GM19035 (cell line): ENCODE measurements around the gene RABGAP1L.
A peak's percentile ranks its signal among the peaks of the same experiment; 100 is the strongest.

Source experiments
- ATAC-seq: cut with Tn5 transposase; IDR thresholded peaks from one replicate; pipeline ENCODE4 v1.9.1; 2021; ENCODE audit not compliant: unreplicated experiment

Gene RABGAP1L

DNA sequence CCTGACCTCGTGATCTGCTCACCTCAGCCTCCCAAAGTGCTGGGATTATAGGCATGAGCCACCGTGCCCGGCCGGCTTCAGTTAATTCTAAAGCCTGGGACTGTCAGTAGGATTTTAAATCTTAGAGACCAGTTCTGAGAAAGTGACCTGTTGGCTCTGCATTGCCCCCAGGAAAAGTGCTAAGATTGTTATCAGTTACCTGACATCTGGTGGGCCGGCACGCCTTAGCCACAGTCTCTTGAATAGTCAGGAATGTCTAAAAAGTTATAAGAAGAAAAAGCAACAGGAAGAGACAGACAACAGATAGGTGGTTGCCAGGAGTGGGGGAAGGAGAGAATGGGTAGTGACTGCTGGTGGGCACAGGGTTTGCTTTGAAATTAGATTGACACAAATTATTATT lies 35.1 kb downstream of the RABGAP1L start:
- ATAC-seq = no peak

DNA sequence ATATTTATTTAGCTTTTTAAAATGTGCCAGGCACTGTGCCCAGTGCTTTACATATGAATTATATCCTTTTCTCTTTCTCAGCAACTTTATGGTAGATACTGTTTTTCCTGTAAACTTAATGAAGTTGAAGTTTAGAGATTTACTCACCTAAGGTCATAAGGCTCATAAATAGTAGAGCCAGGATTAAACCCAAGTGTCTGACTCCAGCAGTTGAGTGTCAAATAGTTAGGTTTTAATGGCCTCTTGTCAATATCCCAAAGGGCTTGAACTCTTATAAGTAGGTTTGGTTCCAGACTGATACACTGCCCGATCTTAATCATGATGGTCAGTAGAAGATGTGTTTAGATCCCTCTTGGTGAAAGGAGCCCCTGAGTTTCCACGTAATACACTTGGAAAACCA lies 37.8 kb downstream of the RABGAP1L start:
- no peak for ATAC-seq

DNA sequence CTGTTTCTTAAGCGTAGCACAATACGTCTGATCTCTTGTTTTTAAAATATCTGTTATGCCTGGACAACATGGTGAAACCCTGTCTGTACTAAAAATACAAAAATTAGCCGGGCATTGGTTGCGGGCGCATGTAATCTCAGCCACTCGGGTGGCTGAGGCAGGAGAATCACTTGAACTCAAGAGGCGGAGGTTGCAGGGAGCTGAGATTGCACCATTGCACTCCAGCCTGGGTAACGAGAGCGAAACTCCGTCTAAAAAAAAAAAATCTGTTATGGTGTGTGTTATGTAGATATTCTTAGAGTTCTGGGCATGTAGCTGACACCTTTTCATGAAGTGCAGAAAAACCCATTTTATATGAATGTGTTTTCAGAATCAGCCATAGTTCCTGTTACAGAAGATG lies 38.2 kb downstream of the RABGAP1L start:
- ATAC-seq = no peak

DNA sequence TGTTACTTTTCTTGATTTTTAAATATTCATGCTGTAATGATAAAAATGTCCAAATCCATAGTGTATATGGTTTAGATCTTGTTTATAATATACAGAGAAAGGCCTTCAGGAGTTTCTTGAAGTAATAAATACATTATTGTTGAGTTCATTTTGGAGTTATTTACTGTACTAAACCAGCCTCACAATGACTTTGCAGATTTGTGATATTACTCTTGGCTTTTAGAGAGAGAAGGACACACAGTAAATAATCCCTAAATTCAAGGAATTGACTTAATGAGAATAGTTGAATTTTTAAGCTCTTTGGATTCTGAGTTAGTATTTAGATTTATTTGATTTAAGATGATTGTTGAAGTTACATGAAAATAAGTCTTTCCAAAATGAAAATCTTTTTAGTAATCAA lies 38.9 kb downstream of the RABGAP1L start:
- ATAC-seq = no peak

DNA sequence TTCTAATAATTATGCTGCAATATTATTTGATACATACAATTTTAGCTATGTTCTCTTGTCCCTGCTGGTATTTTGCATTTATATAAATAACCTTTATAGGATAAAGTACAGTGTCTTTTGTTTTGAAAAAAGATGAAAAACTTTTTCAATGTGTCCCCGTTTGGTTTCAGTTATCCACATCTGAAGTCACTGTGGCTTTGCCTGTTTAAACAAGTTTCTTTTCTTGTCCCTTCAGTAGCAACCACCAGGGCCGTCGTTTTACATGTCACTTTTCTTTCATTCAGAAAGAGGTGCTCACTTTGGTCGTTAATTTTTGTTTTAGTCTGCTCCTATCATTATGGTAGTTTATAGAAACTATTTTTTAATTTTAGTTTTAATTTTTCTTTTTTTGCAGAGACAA lies 41.4 kb downstream of the RABGAP1L start:
- ATAC-seq = no peak

- ATAC-seq = peak; percentile 58
These were observed 45.5 kb downstream of the RABGAP1L start for GRCh38 chr1:174204697-174205308.

- no peak for ATAC-seq
These were observed 47.0 kb downstream of the RABGAP1L start for GRCh38 chr1:174206148-174206836.

- peak; percentile 64 for ATAC-seq
These were observed 50.2 kb downstream of the RABGAP1L start for GRCh38 chr1:174209347-174210187.

GRCh38 chr1:174211486-174211885 lies 52.2 kb downstream of the RABGAP1L start:
- no peak for ATAC-seq

DNA sequence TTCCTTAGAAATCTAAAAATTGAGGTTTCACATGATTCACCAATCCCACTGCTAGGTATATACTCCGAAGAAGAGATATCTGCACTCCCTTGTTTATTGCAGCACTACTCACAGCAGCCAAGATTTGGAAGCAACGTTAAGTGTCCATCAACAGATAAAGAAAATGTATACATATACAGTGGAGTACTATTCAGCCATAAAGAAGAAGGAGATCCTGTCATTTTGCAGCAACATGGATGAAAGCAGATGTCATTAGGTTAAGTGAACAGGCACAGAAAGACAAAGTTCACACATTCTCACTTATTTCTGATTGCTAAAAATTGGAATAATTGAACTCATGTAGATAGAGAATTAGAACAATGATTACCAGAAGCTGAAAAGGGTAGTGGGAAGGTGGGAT lies 56.4 kb downstream of the RABGAP1L start:
- ATAC-seq = no peak

GRCh38 chr1:174217248-174217647 lies 57.9 kb downstream of the RABGAP1L start:
- ATAC-seq = no peak

DNA sequence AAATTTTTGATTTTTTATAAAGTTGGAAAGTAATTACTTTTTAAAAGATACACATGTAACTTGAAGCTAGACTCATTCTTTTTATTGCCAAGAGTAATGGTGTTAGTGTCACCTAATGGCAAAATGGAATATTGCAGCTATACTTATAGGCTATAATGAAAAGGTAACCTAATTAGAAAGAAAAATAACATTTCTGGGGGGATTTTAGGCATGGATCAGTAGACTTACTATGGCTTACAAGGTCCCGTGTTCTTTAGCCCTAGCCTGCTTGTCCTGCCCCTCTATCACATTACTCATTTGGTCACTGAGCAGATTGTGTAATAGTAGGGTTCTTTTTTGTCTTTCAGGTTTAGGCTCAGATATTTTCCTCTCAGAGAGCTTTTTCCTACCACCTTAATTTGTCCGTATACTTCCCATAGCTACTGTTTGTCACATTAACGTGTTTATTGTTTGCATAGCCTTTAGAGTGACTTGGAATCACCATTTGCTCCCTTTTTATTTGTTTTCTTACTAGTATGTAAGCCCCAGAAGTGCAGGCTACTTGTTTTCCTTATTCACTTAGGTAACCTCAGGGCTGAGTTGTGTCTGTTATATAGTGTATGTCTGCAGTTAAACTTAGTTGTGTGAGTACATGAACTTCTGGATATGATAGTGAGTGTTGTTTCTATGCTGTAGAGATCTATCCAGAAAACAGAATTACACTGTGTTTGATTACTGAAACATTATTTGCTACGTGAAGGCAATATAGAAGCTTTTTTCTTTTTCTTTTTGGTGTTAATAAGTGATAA lies 58.7 kb downstream of the RABGAP1L start:
- ATAC-seq = peak; percentile 44

GRCh38 chr1:174218983-174219382 lies 59.7 kb downstream of the RABGAP1L start:
- no peak for ATAC-seq

DNA sequence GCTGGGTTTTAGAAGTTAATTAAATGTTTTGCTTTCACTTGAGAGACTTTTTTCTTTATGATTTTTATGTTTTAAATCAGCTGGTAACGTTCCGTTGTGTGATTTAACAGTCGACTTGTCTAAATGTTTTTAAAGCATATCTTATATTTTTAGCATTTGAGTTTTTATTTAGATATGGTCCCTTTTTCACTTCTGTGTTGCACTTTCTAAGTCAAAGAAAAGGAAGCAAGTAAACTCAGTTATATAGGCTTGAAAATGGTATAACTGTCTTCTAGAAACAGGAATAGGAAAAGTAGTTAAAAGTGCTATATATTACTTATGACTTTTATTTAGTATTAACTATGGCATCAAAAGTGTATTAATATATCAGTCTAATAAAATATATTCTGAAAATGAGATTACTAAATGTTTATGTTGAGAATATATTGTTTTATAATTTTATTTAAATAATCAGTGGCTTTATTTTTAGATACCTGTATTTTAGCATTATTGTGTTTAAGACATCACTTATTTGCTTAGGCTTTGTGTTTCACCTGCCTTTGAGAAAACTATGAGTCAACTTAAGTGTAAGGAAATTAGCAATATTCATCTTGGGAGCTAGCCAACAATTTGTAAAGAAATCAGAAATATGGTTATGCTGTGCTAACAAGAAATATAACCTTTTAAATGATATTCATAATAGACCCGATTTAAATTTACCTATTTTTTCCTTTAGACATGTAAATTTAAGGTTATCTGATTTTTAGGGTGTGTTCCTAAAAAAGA lies 60.5 kb downstream of the RABGAP1L start:
- no peak for ATAC-seq

GRCh38 chr1:174221681-174222080 lies 62.4 kb downstream of the RABGAP1L start:
- no peak for ATAC-seq

- no peak for ATAC-seq
These were observed 63.0 kb downstream of the RABGAP1L start for GRCh38 chr1:174222166-174222949.

DNA sequence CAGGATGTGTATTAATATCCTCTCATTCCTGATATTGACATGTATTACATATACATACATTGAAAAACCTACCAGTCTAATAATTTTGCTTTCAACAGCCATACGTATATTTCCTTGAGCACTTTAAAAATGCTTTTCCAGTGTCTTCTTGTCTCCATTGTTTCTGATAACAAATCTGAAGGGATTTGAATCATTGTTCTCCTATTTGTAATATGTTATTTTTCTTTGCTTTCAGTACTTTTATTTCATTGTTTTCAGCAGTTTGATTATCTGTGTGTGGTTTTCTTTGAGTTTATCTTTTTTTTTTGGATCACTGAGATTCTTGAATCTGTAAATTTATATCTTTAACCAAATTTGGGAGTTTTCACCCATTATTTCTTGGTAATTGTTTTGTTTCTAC lies 65.3 kb downstream of the RABGAP1L start:
- ATAC-seq = no peak

- ATAC-seq = no peak
These were observed 66.3 kb downstream of the RABGAP1L start for GRCh38 chr1:174225499-174226204.

DNA sequence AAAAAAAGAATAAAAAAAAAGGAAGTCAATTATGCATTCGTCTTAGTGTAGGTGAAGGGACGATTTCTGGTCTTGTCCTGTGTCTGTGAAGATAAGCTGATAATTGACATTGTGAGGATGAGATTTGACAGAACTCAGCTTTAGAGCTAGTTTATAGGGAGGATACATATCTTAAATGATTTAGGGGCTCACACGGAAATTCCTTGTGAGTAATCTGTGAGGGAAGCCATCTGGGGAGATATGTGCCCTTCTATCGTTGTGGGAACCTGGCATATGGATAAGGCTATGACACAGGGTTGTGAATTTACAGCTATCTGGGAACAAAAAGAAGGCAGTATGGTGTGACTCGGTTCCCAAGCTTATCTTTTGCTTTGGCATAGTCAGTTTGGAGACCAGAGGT lies 71.1 kb downstream of the RABGAP1L start:
- ATAC-seq = no peak
